CD4-positive, alpha-beta T cell treated with Interleukin-4 for 1 hour (primary cell): ENCODE measurements around the gene VPS26B.
"Not testable (repeated sequence)": the region's sequence is repeated elsewhere in the genome, so short reads cannot be mapped to it uniquely, and the experiment has no call there.

Experiments
- DNase-seq, 2 donors: peaks; one replicate each; pipeline ENCODE4 v3.0.0-alpha.2; 2020 to 2022

Gene VPS26B

DNA sequence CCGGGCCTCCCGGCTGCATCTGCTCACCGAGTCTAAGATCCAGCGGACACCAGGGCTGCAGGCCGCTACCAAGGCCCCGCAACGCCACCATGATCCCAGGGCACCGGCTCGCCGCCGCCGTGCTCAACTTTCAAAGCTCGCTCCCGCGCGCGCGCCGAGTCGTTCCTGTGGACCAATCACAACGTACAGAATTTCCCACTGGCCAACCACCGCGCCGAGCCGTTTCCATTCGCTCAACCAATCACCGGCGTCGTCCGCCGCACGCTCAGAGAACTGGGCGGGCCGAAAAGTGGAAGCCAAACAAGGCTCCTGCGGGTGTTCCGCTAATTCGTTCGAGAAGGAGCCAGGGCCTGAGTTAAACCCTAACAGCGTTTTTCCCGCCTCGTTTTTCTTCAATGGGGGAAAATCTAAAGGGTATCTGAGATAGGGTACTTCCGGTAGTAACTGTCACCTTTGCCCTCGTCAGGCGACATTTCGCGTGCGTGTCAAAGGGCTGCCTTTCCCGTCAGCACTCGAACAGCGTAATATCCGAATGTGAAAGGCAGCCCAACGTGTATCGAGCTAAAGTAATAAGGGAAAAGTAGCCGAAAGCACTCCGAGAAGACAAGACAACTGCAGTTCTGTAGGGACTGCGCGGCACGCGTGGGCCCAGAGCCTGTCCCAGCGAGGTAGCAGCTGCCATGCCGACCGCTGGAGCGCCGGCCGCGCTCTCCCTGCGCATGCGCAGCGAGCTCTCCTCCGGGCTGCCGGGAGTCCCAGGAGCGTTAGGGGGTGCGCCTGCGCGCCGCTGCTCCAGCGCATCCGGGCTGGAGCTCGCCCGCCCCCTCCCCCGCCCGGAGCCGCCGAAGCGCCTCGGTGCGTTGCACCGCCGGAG lies at the start of gene VPS26B, which contains the start of gene NCAPD3:
Gene VPS26B, plus strand, starts transcription at position 836 of the 874 bp plus-strand sequence. CDS start 452 bp downstream, outside the sequence.
Gene NCAPD3, minus strand, starts transcription at position 132 of the 874 bp plus-strand sequence. Its CDS starts 41 bp downstream, at position 91.
- peak; percentile 95 to 96 for DNase-seq

DNA sequence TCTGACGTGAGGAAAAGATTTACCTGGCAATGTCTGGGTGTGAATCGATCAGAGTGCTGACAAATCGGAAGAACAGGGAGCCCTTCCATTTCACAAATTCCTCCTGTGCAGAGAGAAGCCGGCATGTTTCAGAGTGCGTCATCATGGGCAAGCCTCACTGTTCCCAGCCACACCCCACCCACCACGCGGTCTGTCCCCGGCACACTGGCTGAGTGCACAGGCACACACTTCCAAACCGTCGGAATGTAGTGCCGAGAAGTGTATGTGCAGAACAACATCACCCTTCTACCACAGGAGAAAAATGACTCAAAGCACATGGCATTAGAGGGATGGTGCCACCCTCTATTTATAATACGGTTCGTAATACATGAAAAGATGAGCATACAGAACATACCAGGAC lies 48.2 kb upstream of the VPS26B start:
- no peak for DNase-seq

GRCh38 chr11:134178032-134178674 lies 46.3 kb upstream of the VPS26B start:
- no peak for DNase-seq

- DNase-seq: no peak
Observed at GRCh38 chr11:134181707-134182106, 42.8 kb upstream of the VPS26B start.

- not testable (repeated sequence) for DNase-seq
Observed at GRCh38 chr11:134188092-134188491, 36.4 kb upstream of the VPS26B start.

- DNase-seq: peak in 1 of 2 donors; percentile 32
Observed at GRCh38 chr11:134196756-134197155, 27.7 kb upstream of the VPS26B start.

GRCh38 chr11:134199531-134199930 lies 24.9 kb upstream of the VPS26B start:
- no peak for DNase-seq

- no peak for DNase-seq
Observed at GRCh38 chr11:134200688-134201087, 23.8 kb upstream of the VPS26B start.

- DNase-seq: no peak
Observed at GRCh38 chr11:134202661-134203060, 21.8 kb upstream of the VPS26B start.

DNA sequence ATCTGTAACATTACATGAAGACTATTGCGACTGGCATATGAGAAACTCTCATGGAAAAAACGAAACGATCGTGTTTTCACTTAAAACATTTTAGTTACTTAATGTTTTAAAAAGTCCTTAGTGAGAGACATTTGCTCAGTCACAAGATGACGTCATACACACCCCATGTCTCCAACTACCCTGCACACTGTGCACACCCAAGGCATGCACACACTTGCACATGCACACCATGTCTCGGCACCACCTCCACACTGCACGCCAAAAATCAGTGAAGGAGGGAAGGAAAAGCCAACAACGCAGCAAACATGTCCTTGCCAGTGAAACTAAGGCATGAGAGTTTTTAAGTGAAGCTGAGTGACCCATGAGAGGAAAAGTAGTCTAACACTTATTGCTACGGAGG lies 18.7 kb upstream of the VPS26B start:
- no peak for DNase-seq

GRCh38 chr11:134206185-134206584 lies 18.3 kb upstream of the VPS26B start:
- DNase-seq: no peak

- DNase-seq: peak; percentile 68 to 70
Observed at GRCh38 chr11:134207538-134208239, 16.8 kb upstream of the VPS26B start.

DNA sequence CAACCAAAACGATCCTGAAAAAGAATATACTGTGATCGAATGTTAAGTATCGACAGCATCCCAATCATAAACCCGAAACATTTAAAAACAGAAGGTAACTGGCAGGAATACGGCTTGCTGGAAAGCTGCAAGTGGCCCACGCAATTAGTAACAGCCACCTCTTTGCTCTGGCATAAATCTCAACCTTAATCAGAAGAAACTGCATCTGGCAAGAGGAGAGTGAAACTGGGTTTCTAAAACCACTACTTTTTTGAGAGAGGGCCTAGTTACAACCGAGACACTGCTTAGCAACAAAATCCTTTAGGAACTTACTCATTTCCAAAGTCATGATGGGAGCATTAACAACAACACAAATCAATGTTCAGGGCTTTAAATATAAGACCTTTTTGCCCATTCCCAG lies 8.6 kb upstream of the VPS26B start:
- no peak for DNase-seq

- DNase-seq: no peak
Observed at GRCh38 chr11:134216816-134217215, 7.7 kb upstream of the VPS26B start.

- no peak for DNase-seq
Observed at GRCh38 chr11:134223121-134223520, 1.4 kb upstream of the VPS26B start.

DNA sequence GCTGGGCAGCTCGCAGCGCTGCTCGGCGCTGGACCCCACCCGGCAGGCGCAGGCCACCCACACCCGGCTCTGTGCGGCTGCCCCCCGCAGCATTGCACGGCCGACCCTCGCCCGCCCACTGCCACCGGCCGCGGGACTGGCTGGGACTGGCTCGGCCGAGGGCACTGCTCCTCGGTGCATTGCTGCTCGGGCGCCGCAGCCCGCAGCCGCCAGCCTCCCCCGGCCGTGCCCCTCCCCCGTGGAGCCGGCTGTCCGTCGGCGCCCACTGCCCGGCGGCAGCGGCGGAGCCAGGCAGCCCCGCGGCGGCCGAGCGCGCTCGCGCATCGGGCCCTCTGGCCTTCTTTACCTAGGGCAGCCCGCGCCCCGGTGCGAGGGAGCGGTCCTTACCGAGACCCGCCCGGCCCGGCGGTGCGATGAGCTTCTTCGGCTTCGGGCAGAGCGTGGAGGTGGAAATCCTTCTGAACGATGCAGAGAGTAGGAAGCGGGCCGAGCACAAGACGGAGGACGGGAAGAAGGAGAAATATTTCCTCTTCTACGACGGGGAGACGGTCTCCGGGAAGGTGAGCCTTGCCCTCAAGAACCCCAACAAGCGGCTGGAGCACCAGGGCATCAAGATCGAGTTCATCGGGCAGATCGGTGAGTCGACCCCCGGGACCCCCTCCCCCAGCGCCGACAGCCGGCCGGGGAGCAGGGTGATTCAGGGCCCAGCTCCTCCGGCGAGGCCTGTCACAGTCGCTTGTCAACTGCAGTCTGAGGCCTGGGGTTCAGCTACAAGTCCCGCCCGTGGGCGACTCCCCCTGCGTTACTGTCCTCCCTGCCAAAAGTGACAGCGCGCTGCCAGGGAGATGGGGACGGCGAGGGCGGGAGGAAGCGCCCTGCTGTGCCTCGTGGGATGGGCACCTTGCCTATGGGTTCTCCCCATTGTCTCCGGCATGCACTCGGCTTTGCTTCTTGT lies 516 bp downstream of the VPS26B start:
- DNase-seq: peak; percentile 37 to 51

GRCh38 chr11:134226806-134227325 lies 2.4 kb downstream of the VPS26B start:
- DNase-seq: no peak

- DNase-seq: peak; percentile 43 to 59
Observed at GRCh38 chr11:134228625-134229024, 4.2 kb downstream of the VPS26B start.

GRCh38 chr11:134229126-134229790 lies 4.8 kb downstream of the VPS26B start:
- no peak for DNase-seq

DNA sequence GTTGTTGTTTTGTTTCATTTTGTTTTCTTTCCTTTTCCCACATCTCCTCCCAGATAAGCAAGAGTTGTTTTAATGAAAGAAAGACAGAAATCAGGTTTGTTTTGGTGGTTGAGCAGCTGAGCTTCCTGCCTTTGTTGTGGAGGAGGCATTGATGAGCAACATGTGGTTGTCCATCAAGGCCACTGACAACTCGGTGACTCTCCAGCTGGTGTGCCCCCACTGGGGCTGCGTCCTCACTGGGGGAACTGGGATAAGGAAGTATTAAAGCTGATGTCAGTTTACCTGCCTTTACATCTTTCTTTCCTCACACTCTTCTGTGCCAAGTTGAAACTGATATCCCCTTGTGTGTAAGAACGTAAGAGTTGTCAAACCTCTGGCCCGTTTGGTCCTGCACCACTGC lies 5.9 kb downstream of the VPS26B start:
- DNase-seq: no peak

GRCh38 chr11:134231958-134232659 lies 7.6 kb downstream of the VPS26B start:
- DNase-seq: no peak
